ENCODE results near the gene SPECC1L.

- no peak for TF ChIP-seq POLR2A (IDR thresholded peaks at IDR 0.05)
- TF ChIP-seq, protein P1, sequence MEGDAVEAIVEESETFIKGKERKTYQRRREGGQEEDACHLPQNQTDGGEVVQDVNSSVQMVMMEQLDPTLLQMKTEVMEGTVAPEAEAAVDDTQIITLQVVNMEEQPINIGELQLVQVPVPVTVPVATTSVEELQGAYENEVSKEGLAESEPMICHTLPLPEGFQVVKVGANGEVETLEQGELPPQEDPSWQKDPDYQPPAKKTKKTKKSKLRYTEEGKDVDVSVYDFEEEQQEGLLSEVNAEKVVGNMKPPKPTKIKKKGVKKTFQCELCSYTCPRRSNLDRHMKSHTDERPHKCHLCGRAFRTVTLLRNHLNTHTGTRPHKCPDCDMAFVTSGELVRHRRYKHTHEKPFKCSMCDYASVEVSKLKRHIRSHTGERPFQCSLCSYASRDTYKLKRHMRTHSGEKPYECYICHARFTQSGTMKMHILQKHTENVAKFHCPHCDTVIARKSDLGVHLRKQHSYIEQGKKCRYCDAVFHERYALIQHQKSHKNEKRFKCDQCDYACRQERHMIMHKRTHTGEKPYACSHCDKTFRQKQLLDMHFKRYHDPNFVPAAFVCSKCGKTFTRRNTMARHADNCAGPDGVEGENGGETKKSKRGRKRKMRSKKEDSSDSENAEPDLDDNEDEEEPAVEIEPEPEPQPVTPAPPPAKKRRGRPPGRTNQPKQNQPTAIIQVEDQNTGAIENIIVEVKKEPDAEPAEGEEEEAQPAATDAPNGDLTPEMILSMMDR (IDR thresholded peaks at IDR 0.05 in 8 of 11, conservative IDR thresholded peaks at IDR 0.05 in 3 of 11), result no peak
- no peak for TF ChIP-seq POLR2AphosphoS5 (IDR thresholded peaks at IDR 0.05)
Measured at GRCh38 chr22:24416611-24417010, 146.0 kb downstream of the SPECC1L start.
